DOHH2 (cell line): ENCODE data around the gene PPRC1.

Experiments used
- H3F3A ChIP-seq: fragments of 200-600 bp; sonication (generic), shearing (Covaris generic); 2 replicates; pipeline ENCODE4 v1.6.0; 2016; ENCODE audit warnings: antibody characterized with exemption, mild to moderate bottlenecking; ENCODE audit not compliant: control insufficient read depth, insufficient read depth
- H3K27ac ChIP-seq: fragments of 200-600 bp; sonication (generic); 2 replicates; pipeline ENCODE4 v1.5.1; 2014; ENCODE audit warnings: low read depth, mild to moderate bottlenecking, low read length, moderate library complexity
- H3K27me3 ChIP-seq: fragments of 200-600 bp; sonication (generic); 2 replicates; pipeline ENCODE4 v1.6.1; 2014; ENCODE audit warnings: mild to moderate bottlenecking, low read length, mixed read lengths; ENCODE audit not compliant: control insufficient read depth
- H3K36me3 ChIP-seq: fragments of 200-600 bp; sonication (generic); 2 replicates; pipeline ENCODE4 v1.6.1; 2014; ENCODE audit warnings: mild to moderate bottlenecking, low read length, moderate library complexity, mixed read lengths; ENCODE audit not compliant: control insufficient read depth
- H3K4me1 ChIP-seq: fragments of 200-600 bp; sonication (generic); 2 replicates; pipeline ENCODE4 v1.6.1; 2014; ENCODE audit warnings: mild to moderate bottlenecking, low read length, mixed read lengths; ENCODE audit not compliant: control insufficient read depth
- H3K4me2 ChIP-seq: fragments of 200-600 bp; sonication (generic); 2 replicates; pipeline ENCODE4 v1.6.0; 2014; ENCODE audit warnings: mild to moderate bottlenecking, low read length, moderate library complexity
- H3K4me3 ChIP-seq: fragments of 200-600 bp; sonication (generic); 2 replicates; pipeline ENCODE4 v1.5.1; 2014; ENCODE audit warnings: mild to moderate bottlenecking, low read length, mixed read lengths
- H3K79me2 ChIP-seq: fragments of 200-600 bp; sonication (generic); 2 replicates; pipeline ENCODE4 v1.6.1; 2014; ENCODE audit warnings: mild to moderate bottlenecking, low read length, mixed read lengths; ENCODE audit not compliant: control insufficient read depth
- H3K9me2 ChIP-seq: fragments of 200-600 bp; sonication (generic); replicated peaks from 2 replicates; pipeline ENCODE4 v1.6.1; 2014; ENCODE audit warnings: mild to moderate bottlenecking, low read length, mixed read lengths; ENCODE audit not compliant: control insufficient read depth
- H3K9me3 ChIP-seq: fragments of 200-600 bp; sonication (generic); 2 replicates; pipeline ENCODE4 v1.6.1; 2014; ENCODE audit warnings: antibody characterized with exemption, low read length, mixed read lengths; ENCODE audit not compliant: control insufficient read depth, insufficient read depth
- H4K20me1 ChIP-seq: fragments of 200-600 bp; sonication (generic); 2 replicates; pipeline ENCODE4 v1.6.0; 2014; ENCODE audit warnings: low read depth, mild to moderate bottlenecking, antibody characterized with exemption, low read length, moderate library complexity; ENCODE audit not compliant: control insufficient read depth, insufficient read depth
- EZH2phosphoT487 ChIP-seq: fragments of 200-600 bp; sonication (generic); IDR thresholded peaks from 2 replicates; pipeline ENCODE4 v1.6.1; 2017; ENCODE audit warnings: borderline replicate concordance, mild to moderate bottlenecking, antibody characterized with exemption, low read length, moderate library complexity, mixed read lengths
- TF ChIP-seq, protein P1 (sequence below): fragments of 200-600 bp; sonication (generic); IDR thresholded peaks from one replicate; pipeline ENCODE4 v1.5.1; 2014; ENCODE audit warnings: antibody characterized with exemption, mild to moderate bottlenecking, low read depth, low read length; ENCODE audit not compliant: poor library complexity, severe bottlenecking

PPRC1 gene

DNA sequence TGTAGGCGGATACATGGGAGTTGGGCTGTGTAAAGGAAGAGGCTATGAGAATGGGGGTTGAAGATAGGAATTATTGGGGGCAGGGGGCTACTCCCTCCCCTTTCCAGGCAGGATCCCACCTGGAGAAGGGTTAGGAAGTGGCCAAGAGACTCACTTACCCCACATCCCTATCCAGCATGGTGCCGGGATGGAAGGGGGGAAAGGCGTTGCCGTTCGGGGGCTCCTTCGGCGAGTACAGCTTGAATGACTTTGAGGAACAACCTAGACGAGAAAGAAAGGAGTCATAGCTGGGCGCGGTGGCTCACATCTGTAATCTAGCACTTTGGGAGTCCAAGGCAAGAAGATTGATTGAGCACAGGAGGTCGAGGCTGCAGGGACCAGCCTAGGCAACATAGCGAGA, 21.6 kb upstream of the PPRC1 start:
- Histone ChIP-seq H3K9me3 (no peaks in the 10 kb centered on the region), H3F3A (peaks cover 11% of the 10 kb centered on the region), H3K36me3 (peaks cover 52% of the 10 kb centered on the region), H3K4me3 (no peak overlapping the region), H3K79me2 (peaks cover 49% of the 10 kb centered on the region), H3K4me2 (no peak overlapping the region), H4K20me1 (peaks cover 25% of the 10 kb centered on the region), H3K27ac (no peak overlapping the region), H3K4me1 (peaks cover 32% of the 10 kb centered on the region), H3K9me2 (no peaks in the 10 kb centered on the region), H3K27me3 (no peaks in the 10 kb centered on the region)
- TF ChIP-seq EZH2phosphoT487 = no peak
- TF ChIP-seq, protein P1, sequence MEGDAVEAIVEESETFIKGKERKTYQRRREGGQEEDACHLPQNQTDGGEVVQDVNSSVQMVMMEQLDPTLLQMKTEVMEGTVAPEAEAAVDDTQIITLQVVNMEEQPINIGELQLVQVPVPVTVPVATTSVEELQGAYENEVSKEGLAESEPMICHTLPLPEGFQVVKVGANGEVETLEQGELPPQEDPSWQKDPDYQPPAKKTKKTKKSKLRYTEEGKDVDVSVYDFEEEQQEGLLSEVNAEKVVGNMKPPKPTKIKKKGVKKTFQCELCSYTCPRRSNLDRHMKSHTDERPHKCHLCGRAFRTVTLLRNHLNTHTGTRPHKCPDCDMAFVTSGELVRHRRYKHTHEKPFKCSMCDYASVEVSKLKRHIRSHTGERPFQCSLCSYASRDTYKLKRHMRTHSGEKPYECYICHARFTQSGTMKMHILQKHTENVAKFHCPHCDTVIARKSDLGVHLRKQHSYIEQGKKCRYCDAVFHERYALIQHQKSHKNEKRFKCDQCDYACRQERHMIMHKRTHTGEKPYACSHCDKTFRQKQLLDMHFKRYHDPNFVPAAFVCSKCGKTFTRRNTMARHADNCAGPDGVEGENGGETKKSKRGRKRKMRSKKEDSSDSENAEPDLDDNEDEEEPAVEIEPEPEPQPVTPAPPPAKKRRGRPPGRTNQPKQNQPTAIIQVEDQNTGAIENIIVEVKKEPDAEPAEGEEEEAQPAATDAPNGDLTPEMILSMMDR = no peak

DNA sequence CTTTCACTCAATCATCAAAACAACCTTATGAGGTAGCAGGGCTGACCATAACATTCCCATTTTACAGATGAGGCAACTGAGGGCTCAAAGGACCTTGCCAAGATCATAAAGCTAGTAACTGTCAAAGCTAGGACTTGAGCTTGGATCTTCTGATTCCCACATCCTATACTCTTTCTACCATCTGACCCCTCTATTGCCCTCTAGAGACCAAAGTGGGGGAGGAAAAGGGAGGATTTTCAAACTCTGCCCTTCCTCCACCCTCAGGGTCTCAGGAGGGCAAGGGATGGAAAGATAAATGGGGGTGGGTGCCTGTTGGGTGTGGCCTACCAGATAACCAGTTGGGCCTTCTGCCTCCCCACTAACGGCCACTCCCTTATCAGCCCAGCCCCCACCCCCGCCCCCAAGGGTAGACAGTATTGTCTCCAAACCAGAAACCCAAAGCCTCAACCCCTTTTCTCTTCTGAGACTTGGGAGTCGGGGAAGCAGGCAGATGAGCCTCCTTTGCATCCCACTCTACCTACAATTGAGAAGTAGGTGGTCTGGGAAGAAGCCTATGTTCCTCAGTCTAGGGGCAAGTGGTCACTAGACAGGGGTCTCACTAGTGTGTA, 20.5 kb upstream of the PPRC1 start:
- Histone ChIP-seq H3K4me3 (no peak overlapping the region), H3K27me3 (no peaks in the 10 kb centered on the region), H3F3A (peaks cover 20% of the 10 kb centered on the region), H3K9me2 (no peaks in the 10 kb centered on the region), H3K4me2 (peak overlapping the region; percentile 93), H4K20me1 (peaks cover 25% of the 10 kb centered on the region), H3K9me3 (no peaks in the 10 kb centered on the region), H3K4me1 (peaks cover 42% of the 10 kb centered on the region), H3K79me2 (peaks cover 59% of the 10 kb centered on the region), H3K36me3 (peaks cover 45% of the 10 kb centered on the region), H3K27ac (no peak overlapping the region)
- TF ChIP-seq, protein P1 = peak; percentile 48
- TF ChIP-seq EZH2phosphoT487 = no peak

DNA sequence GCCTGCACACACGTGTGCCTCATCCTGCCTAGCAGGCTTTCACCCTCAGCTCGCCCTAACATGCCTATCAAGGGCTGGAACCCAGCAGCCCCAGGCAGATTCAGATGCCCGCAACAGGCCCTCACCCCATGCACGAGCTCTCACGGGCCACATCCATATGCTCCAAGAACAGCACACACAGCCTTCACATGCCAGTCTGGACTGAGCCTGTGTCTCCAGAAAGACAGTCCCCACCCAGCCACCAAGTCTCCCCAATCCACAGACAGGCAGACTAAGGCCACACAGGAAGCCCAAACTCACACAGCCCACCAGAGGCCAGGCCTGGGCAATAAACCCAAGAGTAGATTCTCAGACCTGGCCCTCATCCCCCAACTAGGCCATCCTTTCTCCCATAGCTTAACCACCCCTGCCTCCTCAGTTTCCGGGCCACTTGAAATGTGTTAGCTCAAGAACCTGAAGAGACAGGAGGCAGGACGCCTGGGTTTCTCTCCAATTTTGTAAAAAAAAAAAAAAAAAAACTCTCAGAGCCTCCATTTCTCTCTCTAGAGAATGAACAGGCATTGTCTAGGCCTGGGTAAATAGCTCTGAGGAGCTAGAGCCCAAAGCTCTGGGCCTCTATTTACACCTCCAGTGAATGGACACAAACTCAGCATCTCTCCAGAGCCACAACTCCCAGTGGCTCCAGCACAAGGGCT, 19.4 kb upstream of the PPRC1 start:
- Histone ChIP-seq H3K36me3 (peaks cover 42% of the 10 kb centered on the region), H4K20me1 (peaks cover 25% of the 10 kb centered on the region), H3K4me2 (peak overlapping the region; percentile 93), H3K27me3 (no peaks in the 10 kb centered on the region), H3K27ac (no peak overlapping the region), H3K9me2 (no peaks in the 10 kb centered on the region), H3K9me3 (no peaks in the 10 kb centered on the region), H3K79me2 (peaks cover 70% of the 10 kb centered on the region), H3K4me3 (peak overlapping the region; percentile 97), H3F3A (peaks cover 29% of the 10 kb centered on the region), H3K4me1 (peaks cover 53% of the 10 kb centered on the region)
- TF ChIP-seq, protein P1 = no peak
- no peak for TF ChIP-seq EZH2phosphoT487
